ENCODE data around the gene FASTKD3.
"Not testable (repeated sequence)": the region's sequence is repeated elsewhere in the genome, so short reads cannot be mapped to it uniquely, and the experiment has no call there.

Gene FASTKD3

GRCh38 chr5:7868773-7869473, at the start of gene FASTKD3, which contains the start of gene MTRR:
TSS of gene FASTKD3 (minus strand) at chr5:7869031. CDS start at chr5:7868083, 948 bp downstream.
TSS of gene MTRR (plus strand) at chr5:7869148. CDS start at chr5:7870795, 1,647 bp downstream.
- H3K27ac ChIP-seq: peak within 1 kb of the TSS; percentile 90
- TF ChIP-seq ZFX (IDR thresholded peaks at IDR 0.05): peak; percentile 84
- no peak for TF ChIP-seq CTCF (conservative IDR thresholded peaks at IDR 0.05)

- TF ChIP-seq ZFX (IDR thresholded peaks at IDR 0.05) (no peak), CTCF (conservative IDR thresholded peaks at IDR 0.05) (no peak)
- no peak overlapping the region for H3K27ac ChIP-seq
Measured at GRCh38 chr5:7917130-7918123, 48.6 kb upstream of the FASTKD3 start.

- H3K27ac ChIP-seq: no peak overlapping the region
- no peak for TF ChIP-seq ZFX (IDR thresholded peaks at IDR 0.05)
- no peak for TF ChIP-seq CTCF (conservative IDR thresholded peaks at IDR 0.05)
Measured at GRCh38 chr5:7916171-7916804, 47.5 kb upstream of the FASTKD3 start.

GRCh38 chr5:7911429-7911771, 42.6 kb upstream of the FASTKD3 start:
- not testable (repeated sequence) for H3K27ac ChIP-seq

DNA sequence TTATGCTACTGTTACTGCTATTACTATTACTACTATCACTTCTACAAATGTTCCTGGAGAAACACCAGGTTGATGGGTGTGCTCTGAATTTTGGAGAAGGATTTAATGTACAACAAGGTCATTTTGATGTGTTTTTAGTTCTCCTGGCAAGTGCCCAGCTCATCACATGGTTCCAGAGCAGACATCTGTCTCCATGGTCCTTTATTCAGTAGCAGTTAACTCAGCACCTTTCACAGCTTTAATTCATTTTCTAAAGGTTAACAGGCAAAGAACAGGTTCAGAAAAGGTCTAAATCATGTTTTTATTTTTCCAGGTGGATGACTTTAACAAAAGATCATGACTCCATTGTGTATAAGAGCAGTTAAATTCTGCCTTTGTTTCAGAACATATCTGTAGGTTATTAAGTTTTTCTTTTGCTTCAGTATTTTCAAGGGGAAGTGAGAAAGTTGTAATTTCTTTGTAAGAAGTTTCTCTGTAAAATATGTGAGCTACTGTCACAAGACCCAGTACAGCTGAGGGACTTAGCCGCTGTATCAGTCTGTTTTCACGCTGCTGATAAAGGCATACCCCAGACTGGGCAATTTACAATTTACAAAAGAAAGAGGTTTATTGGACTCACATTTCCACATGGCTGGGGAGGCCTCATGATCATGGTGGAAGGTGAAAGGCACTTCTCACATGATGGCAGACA, 42.1 kb upstream of the FASTKD3 start:
- no peak overlapping the region for H3K27ac ChIP-seq
- TF ChIP-seq ZFX (IDR thresholded peaks at IDR 0.05) (no peak), CTCF (conservative IDR thresholded peaks at IDR 0.05) (no peak)

GRCh38 chr5:7908317-7908716, 39.5 kb upstream of the FASTKD3 start:
- no peak for TF ChIP-seq ZFX (IDR thresholded peaks at IDR 0.05)
- no peak for TF ChIP-seq CTCF (conservative IDR thresholded peaks at IDR 0.05)
- no peak overlapping the region for H3K27ac ChIP-seq

GRCh38 chr5:7907612-7908011, 38.8 kb upstream of the FASTKD3 start:
- no peak overlapping the region for H3K27ac ChIP-seq
- TF ChIP-seq CTCF (conservative IDR thresholded peaks at IDR 0.05) (no peak), ZFX (IDR thresholded peaks at IDR 0.05) (no peak)
